HUES6 (cell line): Measurements from ENCODE around the gene SETD1A.

Source experiments
- H3K27ac ChIP-seq: 2 replicates; pipeline ENCODE4 v1.7.0; 2013; ENCODE audit warnings: low read depth, mild to moderate bottlenecking, low read length, inconsistent platforms
- H3K27me3 ChIP-seq: 2 replicates; pipeline ENCODE4 v1.6.1; 2013; ENCODE audit warnings: low read length; ENCODE audit not compliant: control insufficient read depth, insufficient read depth
- H3K36me3 ChIP-seq: 2 replicates; pipeline ENCODE4 v1.6.1; 2013; ENCODE audit warnings: low read length; ENCODE audit not compliant: control insufficient read depth, insufficient read depth
- H3K4me1 ChIP-seq: 2 replicates; pipeline ENCODE4 v1.6.1; 2013; ENCODE audit warnings: low read length; ENCODE audit not compliant: control insufficient read depth, insufficient read depth
- H3K4me3 ChIP-seq: 2 replicates; pipeline ENCODE4 v1.5.1; 2013; ENCODE audit warnings: low read depth, low read length
- H3K9ac ChIP-seq: one replicate; pipeline ENCODE4 v1.6.1; 2013; ENCODE audit warnings: mild to moderate bottlenecking, low read length
- H3K9me3 ChIP-seq: 2 replicates; pipeline ENCODE4 v1.6.1; 2013; ENCODE audit warnings: low read depth, low read length; ENCODE audit not compliant: control insufficient read depth, insufficient read depth

Gene SETD1A

DNA sequence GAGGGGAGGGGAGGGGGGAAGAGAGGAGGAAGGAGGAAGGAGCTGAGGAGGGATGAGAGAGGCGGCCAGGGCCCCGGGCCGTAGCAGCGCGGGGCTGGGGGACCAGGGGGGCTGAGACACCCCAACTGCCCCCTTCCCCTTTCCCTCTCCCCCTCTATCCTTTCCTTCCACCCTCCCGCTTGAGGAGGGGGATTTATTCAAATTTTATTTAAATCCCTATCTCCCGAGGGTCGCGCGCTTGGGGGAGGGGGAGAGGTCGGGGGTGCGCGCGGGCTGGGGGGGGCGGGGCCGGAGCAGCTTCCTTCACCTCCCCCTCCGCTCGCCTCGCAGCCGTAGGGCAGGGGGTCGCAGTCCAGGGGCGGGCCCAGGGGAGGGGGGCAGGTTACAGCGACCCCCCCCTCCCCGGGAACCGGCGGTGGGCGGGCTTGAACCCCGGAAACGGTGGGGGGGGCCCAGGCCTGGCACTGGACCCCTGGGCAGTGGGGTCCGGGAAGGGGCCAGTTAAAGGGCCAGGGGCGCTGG is 33.9 kb upstream of the SETD1A start, which contains the start of gene FBXL19:
Gene FBXL19, plus strand, starts transcription at position 19 of the 522 bp plus-strand sequence. CDS start 2,183 bp downstream, outside the sequence.
- no peaks in the 10 kb centered on the region for H3K27me3 ChIP-seq
- H3K9ac ChIP-seq: peak within 1 kb of the TSS; percentile 83
- peaks cover 7% of the 10 kb centered on the region for H3K4me1 ChIP-seq
- H3K4me3 ChIP-seq: peak within 1 kb of the TSS; percentile 69
- no peaks in the 10 kb centered on the region for H3K9me3 ChIP-seq
- H3K27ac ChIP-seq: peak within 1 kb of the TSS; percentile 58
- H3K36me3 ChIP-seq: peaks cover 16% of the 10 kb centered on the region

DNA sequence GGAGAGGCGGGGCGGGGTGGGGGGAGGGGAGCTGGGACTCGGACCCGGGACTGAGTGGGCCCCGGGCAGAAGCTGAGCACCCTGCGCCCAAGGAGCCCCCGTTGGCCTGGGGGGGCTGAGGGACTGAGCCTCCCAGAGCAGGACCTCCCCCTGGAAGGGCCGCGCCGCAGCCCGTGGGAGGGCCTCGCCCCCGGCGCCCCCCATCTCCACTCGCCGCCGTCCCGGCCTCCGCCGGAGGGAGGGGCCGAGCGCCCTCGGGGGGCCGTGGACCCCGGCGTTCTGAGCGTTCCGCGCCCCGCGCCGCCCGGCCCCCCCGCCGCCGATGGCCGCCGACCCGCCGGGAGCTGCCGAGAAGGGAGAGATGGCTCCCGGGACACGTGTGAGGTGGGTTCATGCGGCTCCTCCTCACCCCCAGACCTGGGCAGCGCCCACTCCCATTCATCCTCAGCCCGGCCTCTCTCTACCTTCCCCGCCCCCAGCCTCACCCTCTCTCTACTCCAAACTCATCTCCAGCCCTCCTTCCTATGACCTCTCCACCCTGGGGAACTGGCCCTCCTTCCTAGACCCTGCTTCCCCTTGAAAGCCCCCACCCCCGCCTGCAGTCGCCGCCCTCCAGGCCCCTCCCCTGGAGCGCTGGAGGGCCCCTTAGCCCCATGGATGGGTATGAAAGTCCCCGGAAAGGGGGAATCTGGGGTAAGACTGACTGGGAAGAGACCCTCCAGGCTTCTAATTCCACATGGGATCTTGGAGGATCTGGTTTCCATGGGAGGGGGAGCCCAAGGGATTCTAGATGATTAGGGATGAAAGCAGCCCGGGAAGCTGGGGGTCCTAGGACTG is 33.3 kb upstream of the SETD1A start:
- Histone ChIP-seq H3K27ac (no peak overlapping the region), H3K4me3 (peak overlapping the region; percentile 67), H3K9me3 (no peaks in the 10 kb centered on the region), H3K4me1 (peaks cover 7% of the 10 kb centered on the region), H3K27me3 (no peaks in the 10 kb centered on the region), H3K36me3 (peaks cover 23% of the 10 kb centered on the region), H3K9ac (peak overlapping the region; percentile 75)

DNA sequence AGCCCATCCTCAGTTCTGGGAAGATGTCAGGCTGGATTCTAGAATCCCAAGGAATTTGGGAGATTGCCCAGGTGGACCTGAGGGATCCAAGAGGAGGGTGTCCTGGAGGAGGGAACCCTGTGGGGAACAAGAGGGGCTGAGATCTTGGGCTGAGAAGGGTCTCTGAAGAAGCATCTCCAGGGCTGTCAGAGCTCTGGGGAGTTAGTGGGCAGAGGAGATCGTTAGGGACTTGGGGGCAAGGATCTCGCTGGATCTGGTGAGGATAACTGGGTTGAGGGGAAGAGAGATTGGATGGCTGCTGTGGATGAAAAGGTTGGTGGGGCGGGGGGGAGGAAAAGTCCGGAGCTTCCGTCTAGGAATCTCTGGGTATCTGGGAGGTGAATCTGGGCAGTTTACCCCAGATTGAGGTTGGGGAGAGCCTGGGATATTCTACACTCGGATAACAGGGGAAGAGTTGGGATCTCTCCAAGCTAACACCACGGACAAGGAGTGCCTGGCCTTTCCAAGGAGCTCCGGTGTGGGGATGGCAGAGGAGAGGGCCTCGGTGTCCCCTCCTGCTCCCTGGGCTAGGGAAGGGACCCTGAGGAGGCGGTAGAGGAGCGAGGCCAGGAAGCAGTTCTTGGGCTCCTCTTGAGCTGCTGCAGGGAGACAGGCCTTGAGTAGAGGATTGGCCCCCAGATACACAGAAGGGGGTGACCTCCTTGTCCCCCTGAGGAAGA is 32.5 kb upstream of the SETD1A start:
- Histone ChIP-seq H3K4me3 (peak overlapping the region; percentile 67), H3K9me3 (no peaks in the 10 kb centered on the region), H3K27ac (no peak overlapping the region), H3K27me3 (no peaks in the 10 kb centered on the region), H3K4me1 (peaks cover 7% of the 10 kb centered on the region), H3K36me3 (peaks cover 29% of the 10 kb centered on the region), H3K9ac (peak overlapping the region; percentile 43)

DNA sequence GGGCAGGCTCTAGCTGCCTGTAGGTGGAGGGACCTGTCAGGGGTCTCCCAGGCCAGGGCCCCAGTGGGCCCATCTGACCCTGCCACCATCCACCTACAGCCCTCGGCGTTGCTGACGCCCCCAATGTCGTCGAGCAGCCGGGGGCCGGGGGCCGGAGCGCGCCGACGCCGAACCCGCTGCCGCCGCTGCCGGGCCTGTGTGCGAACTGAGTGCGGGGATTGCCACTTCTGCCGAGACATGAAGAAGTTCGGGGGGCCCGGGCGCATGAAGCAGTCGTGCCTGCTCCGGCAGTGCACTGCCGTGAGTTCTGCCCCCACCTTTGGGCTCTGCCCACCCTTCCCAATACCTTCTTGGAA is 31.9 kb upstream of the SETD1A start:
- Histone ChIP-seq H3K4me1 (peaks cover 7% of the 10 kb centered on the region), H3K27me3 (no peaks in the 10 kb centered on the region), H3K36me3 (peaks cover 33% of the 10 kb centered on the region), H3K4me3 (no peak overlapping the region), H3K9ac (no peak overlapping the region), H3K27ac (no peak overlapping the region), H3K9me3 (no peaks in the 10 kb centered on the region)

DNA sequence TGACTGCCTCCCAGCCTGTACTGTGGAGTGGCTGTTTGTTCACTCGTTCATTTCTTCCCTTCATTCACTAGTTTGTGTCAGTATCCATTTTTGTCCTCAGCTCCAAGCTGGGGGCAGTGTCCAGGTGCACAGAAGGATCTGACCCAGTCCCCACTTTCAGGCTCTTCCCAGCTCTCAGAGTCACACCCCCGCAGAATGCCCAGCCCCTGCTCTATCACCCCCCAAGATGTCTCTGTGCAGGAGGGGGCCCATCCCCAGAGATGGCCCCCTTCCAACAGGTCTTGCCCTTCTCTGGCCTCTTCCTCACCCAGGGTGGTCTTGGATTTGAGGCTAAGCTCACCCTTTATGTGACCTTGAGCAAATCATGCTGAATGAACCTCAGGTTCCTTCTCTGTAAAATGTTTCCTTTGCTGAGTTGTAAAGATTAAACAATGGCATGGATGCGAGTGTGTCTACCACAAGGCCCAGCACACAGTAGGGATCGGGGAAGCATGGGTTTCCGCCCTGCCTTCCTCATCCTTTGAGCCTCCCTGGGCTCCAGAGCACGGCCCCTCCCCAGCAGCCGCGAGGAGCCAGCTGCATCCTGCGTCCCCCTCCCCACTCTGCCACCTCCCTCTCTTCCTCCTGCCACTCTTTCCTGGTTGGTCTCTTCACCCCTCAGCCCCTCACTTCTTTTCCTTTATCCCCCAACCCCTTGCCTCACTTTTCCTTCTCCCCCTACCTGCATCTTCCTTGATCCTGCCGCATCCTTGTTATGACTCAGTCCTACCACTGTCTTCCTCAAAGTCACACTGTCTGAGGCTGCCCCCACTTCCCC is 31.4 kb upstream of the SETD1A start:
- Histone ChIP-seq H3K4me3 (no peak overlapping the region), H3K9me3 (no peaks in the 10 kb centered on the region), H3K27me3 (no peaks in the 10 kb centered on the region), H3K36me3 (peaks cover 39% of the 10 kb centered on the region), H3K9ac (no peak overlapping the region), H3K4me1 (peaks cover 7% of the 10 kb centered on the region), H3K27ac (no peak overlapping the region)

DNA sequence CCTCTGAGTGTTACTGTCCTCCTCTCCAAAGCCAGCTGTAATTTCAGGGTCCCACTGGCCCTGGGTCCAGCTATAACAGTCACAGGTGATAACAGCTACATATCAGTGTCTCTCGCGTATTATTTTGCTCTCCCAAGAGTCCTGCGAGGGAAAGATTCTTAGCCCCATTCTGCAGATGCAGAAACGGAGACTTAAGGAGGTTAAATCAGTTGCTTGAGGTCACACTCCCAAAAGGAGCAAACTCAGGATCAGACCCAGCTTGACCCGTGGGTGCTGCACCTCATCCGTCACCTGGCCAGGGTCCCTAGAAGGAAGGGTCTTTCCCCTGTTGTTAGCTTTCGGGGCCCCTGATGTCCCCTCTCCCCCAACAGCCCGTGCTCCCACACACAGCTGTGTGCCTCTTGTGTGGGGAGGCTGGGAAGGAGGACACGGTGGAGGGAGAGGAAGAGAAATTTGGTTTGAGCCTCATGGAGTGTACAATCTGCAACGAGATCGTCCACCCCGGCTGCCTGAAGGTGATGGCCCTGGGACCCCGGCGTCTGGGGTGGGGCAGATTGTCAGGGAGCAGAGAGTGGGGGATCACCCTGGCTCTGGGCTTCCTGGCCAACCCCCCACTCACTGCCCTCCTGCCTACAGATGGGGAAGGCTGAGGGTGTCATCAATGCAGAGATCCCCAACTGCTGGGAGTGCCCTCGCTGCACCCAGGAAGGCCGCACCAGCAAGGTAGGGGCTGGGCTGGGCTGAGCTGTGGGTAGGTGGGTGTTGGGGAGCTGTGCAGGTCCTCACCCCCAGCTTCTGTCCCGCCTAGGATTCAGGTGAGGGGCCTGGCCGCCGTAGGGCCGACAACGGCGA is 30.4 kb upstream of the SETD1A start:
- 0 out of 2 replicates have a peak overlapping the region, but pooled peaks have one; percentile 11 for H3K27ac ChIP-seq

DNA sequence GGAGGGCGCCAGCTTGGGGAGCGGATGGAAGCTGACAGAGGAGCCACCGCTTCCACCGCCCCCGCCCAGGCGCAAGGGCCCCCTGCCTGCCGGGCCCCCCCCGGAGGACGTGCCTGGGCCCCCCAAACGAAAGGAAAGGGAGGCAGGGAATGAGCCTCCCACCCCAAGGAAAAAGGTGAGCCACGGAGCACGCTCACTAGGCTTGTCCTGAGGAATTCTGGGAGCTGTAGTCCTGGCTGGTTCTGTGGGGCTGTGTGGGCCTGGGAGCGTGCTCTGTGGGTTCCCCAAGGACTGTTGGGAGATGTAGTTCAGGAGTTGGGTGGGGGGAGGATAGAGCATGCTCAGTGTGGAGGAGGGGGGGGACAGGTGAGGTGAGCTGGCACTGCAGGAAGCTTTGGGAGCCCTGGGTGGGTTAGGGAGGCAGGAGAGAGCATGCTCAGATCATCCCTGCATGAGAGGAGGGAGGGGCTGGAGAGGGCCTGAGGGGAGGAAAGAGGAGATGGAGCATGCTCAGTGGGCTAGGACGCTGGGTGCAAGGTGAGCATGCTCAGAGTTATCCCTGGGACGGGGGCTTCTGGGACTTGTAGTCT is 29.7 kb upstream of the SETD1A start:
- Histone ChIP-seq H3K9me3 (no peaks in the 10 kb centered on the region), H3K27ac (0 out of 2 replicates have a peak overlapping the region, but pooled peaks have one; percentile 11)

More for the DNA sequence above, 30.4 kb upstream of the SETD1A start:
- Histone ChIP-seq H3K27me3 (no peaks in the 10 kb centered on the region), H3K9me3 (no peaks in the 10 kb centered on the region), H3K9ac (no peak overlapping the region), H3K4me3 (peak overlapping the region; percentile 28), H3K4me1 (peaks cover 4% of the 10 kb centered on the region), H3K36me3 (peaks cover 46% of the 10 kb centered on the region)

DNA sequence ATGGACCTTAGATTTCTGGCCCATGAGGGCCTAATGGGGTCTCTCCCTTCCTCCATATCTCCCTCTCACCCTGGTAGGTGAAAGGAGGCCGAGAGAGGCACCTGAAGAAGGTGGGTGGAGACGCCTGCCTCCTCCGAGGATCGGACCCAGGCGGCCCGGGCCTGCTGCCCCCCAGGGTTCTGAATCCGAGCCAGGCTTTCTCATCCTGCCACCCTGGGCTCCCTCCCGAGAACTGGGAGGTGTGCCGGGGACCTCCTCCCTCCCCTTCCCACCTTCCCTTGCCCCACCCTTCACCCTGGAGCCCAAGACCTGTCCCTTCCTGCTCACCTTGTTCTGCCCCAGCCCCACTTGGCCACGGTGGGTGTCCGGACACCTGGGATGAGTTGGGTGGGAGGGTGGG is 29.2 kb upstream of the SETD1A start:
- no peak overlapping the region for H3K4me3 ChIP-seq
- no peaks in the 10 kb centered on the region for H3K9me3 ChIP-seq
- no peak overlapping the region for H3K27ac ChIP-seq
- H3K36me3 ChIP-seq: peaks cover 50% of the 10 kb centered on the region
- H3K9ac ChIP-seq: no peak overlapping the region
- H3K4me1 ChIP-seq: peaks cover 4% of the 10 kb centered on the region
- no peaks in the 10 kb centered on the region for H3K27me3 ChIP-seq

More for the DNA sequence above, 29.7 kb upstream of the SETD1A start:
- Histone ChIP-seq H3K4me1 (peaks cover 4% of the 10 kb centered on the region), H3K9ac (no peak overlapping the region), H3K27me3 (no peaks in the 10 kb centered on the region), H3K36me3 (peaks cover 50% of the 10 kb centered on the region), H3K4me3 (peak overlapping the region; percentile 28; the same call in 1 of the 2 replicates)

DNA sequence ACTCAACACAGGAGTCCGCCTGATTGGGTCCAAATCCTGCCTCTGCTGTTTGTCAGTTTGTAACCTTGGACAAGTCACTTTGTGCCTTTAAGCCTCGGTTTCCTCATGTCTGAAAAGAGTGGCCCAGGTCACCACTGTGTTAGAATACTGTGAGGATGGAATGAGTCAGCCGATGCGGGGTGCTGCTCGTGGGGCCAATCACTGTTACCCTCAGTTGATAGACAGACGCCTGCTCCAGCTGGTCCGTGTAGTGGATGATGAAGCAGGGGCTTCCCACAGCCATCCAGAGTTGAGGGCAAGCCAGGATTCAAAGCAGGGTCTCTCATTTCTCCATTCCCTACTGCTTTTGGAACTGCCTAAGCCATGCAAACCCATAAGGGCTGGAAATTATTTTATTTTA is 28.4 kb upstream of the SETD1A start:
- Histone ChIP-seq H3K9ac (no peak overlapping the region), H3K4me1 (peaks cover 4% of the 10 kb centered on the region), H3K36me3 (peaks cover 50% of the 10 kb centered on the region), H3K4me3 (no peak overlapping the region), H3K27ac (no peak overlapping the region), H3K9me3 (no peaks in the 10 kb centered on the region), H3K27me3 (no peaks in the 10 kb centered on the region)
